Smooth muscle cell (in vitro differentiated cells): ENCODE data around the gene APCDD1. TPM values are rescaled to one million over a fixed set of nuclear protein-coding genes. Genes with fewer than 3 reads are reported as not detected.

Experiments
- DNase-seq: peaks from one replicate; lab custom pipeline; 2025; ENCODE audit not compliant: unreplicated experiment; lab: John Stamatoyannopoulos, UW
- H2AFZ ChIP-seq: fragments of 200-600 bp; sonication (generic); 2 replicates; pipeline ENCODE4 v1.6.0; 2016; ENCODE audit warnings: antibody characterized with exemption, low read depth, mild to moderate bottlenecking
- H3F3A ChIP-seq: fragments of 200-600 bp; sonication (generic); 2 replicates; pipeline ENCODE4 v1.6.0; 2017; ENCODE audit warnings: antibody characterized with exemption, low read depth
- H3K27ac ChIP-seq: fragments of 200-600 bp; sonication (generic); 2 replicates; pipeline ENCODE4 v1.5.1; 2016; ENCODE audit warnings: low read depth, mild to moderate bottlenecking
- H3K27me3 ChIP-seq: fragments of 200-600 bp; sonication (generic); 2 replicates; pipeline ENCODE4 v1.6.1; 2016; ENCODE audit warnings: low read depth, mild to moderate bottlenecking
- H3K36me3 ChIP-seq: fragments of 200-600 bp; sonication (generic); 2 replicates; pipeline ENCODE4 v1.5.1; 2016; ENCODE audit warnings: low read depth
- H3K4me1 ChIP-seq: fragments of 200-600 bp; sonication (generic); 2 replicates; pipeline ENCODE4 v1.5.1; 2016; ENCODE audit warnings: low read depth
- H3K4me2 ChIP-seq: fragments of 200-600 bp; sonication (generic); 2 replicates; pipeline ENCODE4 v1.6.0; 2016; ENCODE audit warnings: mild to moderate bottlenecking
- H3K4me3 ChIP-seq: fragments of 200-600 bp; sonication (generic); 2 replicates; pipeline ENCODE4 v1.5.1; 2016; ENCODE audit warnings: mild to moderate bottlenecking
- H3K79me2 ChIP-seq: fragments of 200-600 bp; sonication (generic); 2 replicates; pipeline ENCODE4 v1.6.0; 2016; ENCODE audit warnings: low read depth, mild to moderate bottlenecking
- H3K9ac ChIP-seq: fragments of 200-600 bp; sonication (generic); 2 replicates; pipeline ENCODE4 v1.6.0; 2016; ENCODE audit warnings: low read depth
- H3K9me3 ChIP-seq: fragments of 200-600 bp; sonication (generic); replicated peaks from 2 replicates; pipeline ENCODE4 v1.5.1; 2016; ENCODE audit warnings: low read depth
- H4K20me1 ChIP-seq: fragments of 200-600 bp; sonication (generic); 2 replicates; pipeline ENCODE4 v1.6.0; 2016; ENCODE audit warnings: low read depth
- WGBS: methylation state at CpG from one replicate; pipeline ENCODE4 v1.1.7; 2016; ENCODE audit warnings: low lambda C conversion rate; 5-methylcytosine and 5-hydroxymethylcytosine counted together
- polyA plus RNA-seq: library from polyadenylated mRNA; unstranded; fragments of >200 nt; fragmentation: Nextera tagmentation; extraction: Ambion mirVana; gene quantifications from 2 replicates; pipeline ENCODE4 v1.2.1, GENCODE V29; 2016
- total RNA-seq: library from RNA; depleted of rRNA; stranded (reverse); fragments of >200 nt; gene quantifications from 2 replicates; pipeline ENCODE4 v1.2.3, GENCODE V29; 2014
- TF ChIP-seq, protein P1 (sequence below): fragments of 200-600 bp; sonication (generic); IDR thresholded peaks from 2 replicates; pipeline ENCODE4 v1.5.1; 2017; ENCODE audit warnings: borderline replicate concordance, mild to moderate bottlenecking, antibody characterized with exemption; ENCODE audit not compliant: insufficient read depth, poor library complexity, severe bottlenecking

The APCDD1 gene
- total and polyA plus RNA-seq, 2 experiments from 2014 or later: 17.3 to 23.1 TPM

DNA sequence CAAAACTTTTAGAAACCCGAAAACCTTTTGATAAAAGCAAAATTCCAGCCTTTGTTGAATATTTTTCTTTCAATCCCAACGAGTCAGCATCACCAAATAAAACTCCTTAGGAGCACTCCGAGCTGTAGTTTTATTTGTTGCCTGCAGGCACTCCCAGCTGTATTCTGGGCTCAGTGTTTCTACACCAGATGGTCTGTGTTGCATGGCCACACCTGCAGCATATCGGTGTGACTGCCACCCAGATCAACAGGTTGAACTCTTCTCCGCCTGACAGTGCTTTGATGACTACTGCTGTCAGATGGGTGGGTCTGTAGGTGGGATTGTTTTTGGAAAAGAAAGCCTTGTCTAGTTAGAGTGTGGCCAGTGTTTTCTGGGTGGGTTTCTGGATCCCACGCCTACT is 32.7 kb downstream of the APCDD1 start:
- no peak for DNase-seq
- H3K4me2 ChIP-seq: no peak overlapping the region
- H3K9ac ChIP-seq: no peak overlapping the region
- no peaks in the 10 kb centered on the region for H3K9me3 ChIP-seq
- peaks cover 5% of the 10 kb centered on the region for H3F3A ChIP-seq
- no peak overlapping the region for H3K4me3 ChIP-seq
- no peaks in the 10 kb centered on the region for H3K79me2 ChIP-seq
- no peak overlapping the region for H3K27ac ChIP-seq
- H2AFZ ChIP-seq: no peak overlapping the region
- WGBS: 85% methylated on average over 6 of the region's 6 CpGs
- no peaks in the 10 kb centered on the region for H3K27me3 ChIP-seq
- H3K36me3 ChIP-seq: no peaks in the 10 kb centered on the region
- TF ChIP-seq, protein P1, sequence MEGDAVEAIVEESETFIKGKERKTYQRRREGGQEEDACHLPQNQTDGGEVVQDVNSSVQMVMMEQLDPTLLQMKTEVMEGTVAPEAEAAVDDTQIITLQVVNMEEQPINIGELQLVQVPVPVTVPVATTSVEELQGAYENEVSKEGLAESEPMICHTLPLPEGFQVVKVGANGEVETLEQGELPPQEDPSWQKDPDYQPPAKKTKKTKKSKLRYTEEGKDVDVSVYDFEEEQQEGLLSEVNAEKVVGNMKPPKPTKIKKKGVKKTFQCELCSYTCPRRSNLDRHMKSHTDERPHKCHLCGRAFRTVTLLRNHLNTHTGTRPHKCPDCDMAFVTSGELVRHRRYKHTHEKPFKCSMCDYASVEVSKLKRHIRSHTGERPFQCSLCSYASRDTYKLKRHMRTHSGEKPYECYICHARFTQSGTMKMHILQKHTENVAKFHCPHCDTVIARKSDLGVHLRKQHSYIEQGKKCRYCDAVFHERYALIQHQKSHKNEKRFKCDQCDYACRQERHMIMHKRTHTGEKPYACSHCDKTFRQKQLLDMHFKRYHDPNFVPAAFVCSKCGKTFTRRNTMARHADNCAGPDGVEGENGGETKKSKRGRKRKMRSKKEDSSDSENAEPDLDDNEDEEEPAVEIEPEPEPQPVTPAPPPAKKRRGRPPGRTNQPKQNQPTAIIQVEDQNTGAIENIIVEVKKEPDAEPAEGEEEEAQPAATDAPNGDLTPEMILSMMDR: no peak
- no peaks in the 10 kb centered on the region for H4K20me1 ChIP-seq
- no peaks in the 10 kb centered on the region for H3K4me1 ChIP-seq

- Histone ChIP-seq H3K4me3 (no peak overlapping the region), H3K9me3 (no peaks in the 10 kb centered on the region), H3K4me1 (no peaks in the 10 kb centered on the region), H2AFZ (no peak overlapping the region), H3K36me3 (no peaks in the 10 kb centered on the region), H3K27me3 (no peaks in the 10 kb centered on the region), H3F3A (peaks cover 5% of the 10 kb centered on the region), H3K79me2 (no peaks in the 10 kb centered on the region), H3K4me2 (no peak overlapping the region), H3K9ac (no peak overlapping the region), H4K20me1 (no peaks in the 10 kb centered on the region), H3K27ac (no peak overlapping the region)
- TF ChIP-seq, protein P1: no peak
- WGBS: 57% methylated on average over 4 of the region's 4 CpGs
- DNase-seq: no peak
Measured at GRCh38 chr18:10488017-10488416, 33.6 kb downstream of the APCDD1 start.

DNA sequence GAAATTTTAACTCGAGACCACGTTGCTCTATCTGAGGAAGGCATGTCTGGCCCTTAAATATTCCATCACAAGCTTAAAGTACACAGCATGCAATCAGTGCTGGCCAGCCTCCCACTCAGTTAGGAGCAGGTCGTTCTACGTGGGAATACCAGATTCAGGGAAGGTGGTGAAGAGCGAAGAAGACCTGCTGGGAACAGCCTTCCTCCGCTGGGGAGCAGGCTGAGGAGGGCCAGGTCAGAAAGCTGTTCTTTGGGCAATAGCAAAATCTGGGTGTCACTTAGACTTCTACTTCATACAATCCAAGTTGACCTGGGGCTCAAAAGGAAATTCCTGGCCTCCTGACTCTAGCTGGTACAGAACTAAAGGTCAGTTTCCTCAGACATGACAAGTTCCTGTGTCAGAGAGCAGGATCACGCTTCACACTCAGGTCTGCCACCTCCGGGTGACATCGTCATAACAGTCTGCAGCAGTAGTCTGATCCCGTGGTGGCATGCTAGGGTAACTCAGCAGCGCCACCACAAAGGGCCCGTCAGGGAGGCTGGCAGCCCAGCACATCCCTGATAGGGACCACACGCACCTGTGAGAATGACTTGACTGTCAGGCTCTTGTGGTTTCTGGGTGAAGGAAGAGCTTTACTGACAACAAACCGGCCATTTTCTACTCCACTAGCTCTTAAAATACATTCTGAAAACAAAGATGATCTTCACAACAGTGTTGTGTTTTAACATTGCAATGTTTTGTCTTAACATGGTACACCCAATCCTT is 36.1 kb downstream of the APCDD1 start:
- Histone ChIP-seq H3K79me2 (no peaks in the 10 kb centered on the region), H3K4me1 (no peaks in the 10 kb centered on the region), H4K20me1 (no peaks in the 10 kb centered on the region), H3K27me3 (no peaks in the 10 kb centered on the region), H2AFZ (no peak overlapping the region), H3K4me2 (no peak overlapping the region), H3K36me3 (no peaks in the 10 kb centered on the region), H3F3A (peaks cover 5% of the 10 kb centered on the region), H3K9ac (no peak overlapping the region), H3K27ac (no peak overlapping the region), H3K9me3 (no peaks in the 10 kb centered on the region), H3K4me3 (no peak overlapping the region)
- WGBS: 64% methylated on average over 14 of the region's 14 CpGs
- no peak for DNase-seq
- TF ChIP-seq, protein P1: no peak

DNA sequence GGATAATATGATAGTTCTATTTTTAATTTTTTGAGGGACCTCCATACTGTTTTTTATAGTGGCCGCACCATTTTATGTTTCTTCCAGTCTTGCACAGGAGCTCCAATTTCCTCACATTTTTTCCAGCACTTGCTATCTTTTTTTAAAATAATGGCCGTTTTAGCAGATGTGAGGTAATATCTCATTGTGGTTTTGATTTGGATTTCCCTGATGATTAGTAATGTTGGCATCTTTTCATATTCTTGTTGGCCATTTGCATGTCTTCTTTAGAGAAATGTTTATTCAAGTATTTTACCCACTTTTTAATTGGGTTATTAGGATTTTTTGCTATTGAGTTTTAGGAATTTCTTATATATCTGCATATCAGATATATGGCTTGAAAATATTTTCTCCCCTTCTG is 41.5 kb downstream of the APCDD1 start:
- Histone ChIP-seq H3K4me2 (no peak overlapping the region), H3F3A (no peaks in the 10 kb centered on the region), H4K20me1 (no peaks in the 10 kb centered on the region), H3K4me3 (no peak overlapping the region), H3K9ac (no peak overlapping the region), H3K79me2 (no peaks in the 10 kb centered on the region), H3K9me3 (no peaks in the 10 kb centered on the region), H3K36me3 (no peaks in the 10 kb centered on the region), H3K4me1 (no peaks in the 10 kb centered on the region), H2AFZ (no peak overlapping the region), H3K27ac (no peak overlapping the region), H3K27me3 (no peaks in the 10 kb centered on the region)
- no peak for DNase-seq
- TF ChIP-seq, protein P1: no peak
- WGBS: 86% methylated on average over 2 of the region's 2 CpGs
